Renal cortical epithelial cell (primary cell): ENCODE results near the gene DGUOK. TPM values are rescaled to one million over a fixed set of nuclear protein-coding genes. Genes with fewer than 3 reads are reported as not detected.
"Not testable (repeated sequence)": the region's sequence is repeated elsewhere in the genome, so short reads cannot be mapped to it uniquely, and the experiment has no call there.

Experiments used
- DNase-seq: peaks from one replicate; pipeline ENCODE4 v3.0.0-alpha.2; 2011; ENCODE audit warnings: low read depth
- total RNA-seq: library from RNA; depleted of rRNA; stranded (reverse); fragments of >200 nt; gene quantifications from 2 replicates; pipeline ENCODE4 v1.2.3, GENCODE V29; 2014

The DGUOK gene
- total RNA-seq: 26.9 and 71.4 TPM in 2 replicates

DNA sequence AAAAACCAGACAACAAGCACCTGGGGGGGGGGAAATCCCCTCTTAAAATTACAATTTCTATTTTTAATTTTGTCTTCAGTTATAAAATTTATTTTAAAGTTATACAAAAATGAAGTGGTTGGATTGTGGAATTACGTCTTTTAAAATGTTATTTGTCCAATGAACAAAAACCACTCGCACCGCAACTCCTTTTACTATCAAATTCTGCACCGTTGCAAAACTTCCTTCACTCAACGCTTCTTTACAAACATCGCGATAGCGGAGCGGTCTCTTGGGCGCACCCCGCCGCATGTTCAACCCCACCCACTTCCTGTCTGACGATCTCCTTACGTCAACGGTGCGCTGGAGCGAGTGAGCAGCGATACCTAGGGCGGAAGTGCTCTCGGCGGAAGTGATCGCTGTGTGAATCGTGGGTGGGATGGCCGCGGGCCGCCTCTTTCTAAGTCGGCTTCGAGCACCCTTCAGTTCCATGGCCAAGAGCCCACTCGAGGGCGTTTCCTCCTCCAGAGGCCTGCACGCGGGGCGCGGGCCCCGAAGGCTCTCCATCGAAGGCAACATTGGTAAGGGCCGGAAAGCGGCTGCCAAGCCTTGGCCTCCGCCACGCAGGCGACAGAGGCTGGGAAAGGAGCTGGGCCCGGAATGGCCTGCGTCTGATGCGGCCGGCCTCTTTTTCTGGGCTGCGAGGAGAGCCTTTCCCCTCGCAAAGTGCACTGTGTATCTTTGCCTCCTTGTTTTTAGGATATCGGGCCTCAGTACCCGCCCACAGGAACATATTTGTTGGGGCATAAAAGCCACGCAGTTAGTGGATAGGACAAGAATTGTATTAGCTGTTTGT, at the start of gene DGUOK:
DGUOK (plus strand) TSS at position 388 of the 835 bp plus-strand sequence; CDS start at position 419, 31 bp downstream.
- peak; percentile 98 for DNase-seq

DNA sequence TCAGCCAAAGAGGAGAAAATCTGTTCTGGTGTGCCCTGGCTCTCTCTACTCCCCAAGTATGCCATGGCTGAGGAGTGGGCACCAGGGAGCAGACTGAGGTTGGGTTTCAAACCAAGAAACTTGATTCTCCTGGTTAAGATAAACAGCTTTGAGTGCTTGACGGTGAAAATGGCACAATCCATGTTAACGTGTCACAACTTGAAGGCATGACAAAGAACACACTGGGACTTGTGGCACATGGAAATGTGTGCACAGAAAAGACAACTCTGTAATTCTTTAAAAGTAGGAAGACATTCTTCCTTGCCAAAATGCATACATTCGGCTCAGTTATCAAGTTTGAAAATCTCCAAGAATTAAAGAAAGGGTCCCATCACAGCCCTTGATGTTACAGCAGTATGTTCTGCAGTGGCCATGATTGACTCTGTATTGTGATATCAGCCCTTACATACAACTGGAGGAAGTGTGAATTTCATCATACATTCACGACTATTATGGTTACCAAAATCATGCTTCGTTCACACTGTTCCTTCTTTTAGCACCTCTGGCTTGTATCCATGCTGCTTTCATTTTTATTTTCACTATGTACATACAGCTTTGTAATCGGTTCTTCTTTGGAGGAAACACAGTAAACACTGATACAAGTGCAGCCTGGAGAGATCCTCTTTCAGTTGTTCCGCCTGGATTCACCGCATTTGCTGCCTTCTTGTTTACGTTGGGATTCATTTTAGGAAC, 49.4 kb upstream of the DGUOK start:
- DNase-seq: no peak

DNA sequence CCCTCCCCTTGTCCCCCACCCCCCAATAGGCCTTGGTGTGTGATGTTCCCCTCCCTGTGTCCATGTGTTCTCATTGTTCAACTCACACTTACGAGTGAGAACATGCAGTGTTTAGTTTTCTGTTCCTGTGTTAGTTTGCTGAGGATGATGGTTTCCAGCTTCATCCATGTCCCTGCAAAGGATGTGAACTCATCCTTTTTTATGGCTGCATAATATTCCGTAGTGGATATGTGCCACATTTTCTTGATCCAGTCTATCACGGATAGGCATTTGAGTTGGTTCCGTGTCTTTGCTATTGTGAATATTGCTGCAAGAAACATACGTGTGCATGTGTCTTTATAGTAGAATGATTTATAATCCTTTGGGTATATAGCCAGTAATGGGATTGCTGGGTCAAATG, 48.7 kb upstream of the DGUOK start:
- not testable (repeated sequence) for DNase-seq

DNA sequence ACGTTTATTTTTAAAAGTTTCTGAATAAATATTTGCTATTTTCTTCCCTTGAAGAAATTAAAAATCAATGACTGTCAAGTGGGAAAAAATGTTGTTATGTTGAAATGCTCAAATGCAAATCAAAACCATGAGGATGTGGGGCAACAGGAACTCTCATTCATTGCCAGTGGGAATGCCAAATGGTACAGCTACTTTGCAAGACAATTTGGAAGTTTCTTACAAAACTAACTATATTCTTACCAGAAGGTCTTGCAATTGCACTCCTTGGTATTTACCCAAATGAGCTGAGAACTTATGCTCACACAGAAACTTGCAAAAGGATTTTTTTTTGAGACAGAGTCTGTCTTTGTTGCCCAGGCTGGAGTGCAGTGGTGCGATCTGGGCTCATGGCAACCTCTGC, 41.3 kb upstream of the DGUOK start:
- no peak for DNase-seq

DNA sequence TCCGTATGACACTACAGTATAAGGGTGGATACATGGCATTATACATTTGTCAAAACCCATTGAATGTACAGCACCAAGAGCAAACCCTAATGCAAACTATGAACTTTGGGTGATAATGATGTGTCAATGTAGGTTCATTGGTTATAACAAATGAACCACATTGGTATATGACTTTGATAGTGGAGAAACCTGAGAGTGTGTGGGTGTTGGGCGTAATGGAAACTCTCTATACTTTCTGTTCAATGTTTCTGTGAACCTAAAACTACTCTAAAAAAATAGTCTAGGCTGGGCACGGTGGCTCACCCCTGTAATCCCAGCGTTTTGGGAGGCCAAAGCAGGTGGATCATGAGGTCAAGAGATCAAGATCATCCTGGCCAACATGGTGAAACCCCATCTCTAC, 40.3 kb upstream of the DGUOK start:
- DNase-seq: no peak

DNA sequence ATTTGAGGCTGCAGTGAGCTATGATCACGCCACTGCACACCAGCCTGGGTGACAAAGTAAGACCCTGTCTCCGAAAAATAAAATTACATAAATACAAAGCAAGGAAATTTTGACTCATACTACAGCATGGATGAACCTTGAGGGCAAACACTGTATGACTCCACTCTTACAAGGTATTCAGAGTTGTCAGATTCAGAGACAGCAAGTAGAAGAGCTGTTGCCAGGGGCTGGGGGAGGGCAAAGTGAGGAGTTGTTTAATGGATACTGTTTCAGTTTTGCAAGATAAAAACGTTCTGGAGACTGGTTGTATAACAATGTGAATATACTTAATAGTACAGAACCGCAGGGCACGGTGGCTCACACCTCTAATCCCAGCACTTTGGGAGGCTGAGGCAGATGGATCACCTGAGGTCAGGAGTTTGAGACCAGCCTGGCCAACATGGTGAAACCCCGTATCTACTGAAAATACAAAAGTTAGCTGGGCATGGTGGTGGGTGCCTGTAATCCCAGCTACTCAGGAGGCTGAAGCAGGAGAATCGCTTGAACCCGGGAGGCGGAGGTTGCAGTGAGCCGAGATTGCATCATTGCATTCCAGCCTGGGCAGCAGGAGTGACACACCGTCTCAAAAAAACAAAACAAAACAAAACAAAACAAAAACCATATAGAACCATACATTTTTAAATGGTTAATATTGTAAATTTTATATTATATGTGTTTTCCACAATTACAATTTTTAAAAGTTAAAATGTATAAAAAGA, 38.9 kb upstream of the DGUOK start:
- not testable (repeated sequence) for DNase-seq

DNA sequence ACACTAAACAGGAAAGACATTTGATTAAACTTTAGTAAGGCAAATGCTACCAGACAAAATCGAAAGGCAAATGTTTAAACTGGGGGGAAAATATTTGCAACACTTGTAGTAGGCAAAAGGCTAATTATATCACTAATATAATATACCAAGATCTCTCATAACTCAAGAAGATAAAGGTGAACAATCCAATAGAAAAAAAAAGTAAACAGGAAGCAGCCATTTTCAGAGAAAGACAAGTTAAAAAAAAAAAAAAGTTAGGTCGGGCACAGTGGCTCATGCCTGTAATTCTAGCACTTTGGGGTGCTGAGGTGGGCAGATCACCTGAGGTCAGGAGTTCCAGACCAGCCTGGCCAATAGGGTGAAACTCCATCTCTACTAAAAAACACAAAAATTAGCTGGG, 38.3 kb upstream of the DGUOK start:
- DNase-seq: no peak

DNA sequence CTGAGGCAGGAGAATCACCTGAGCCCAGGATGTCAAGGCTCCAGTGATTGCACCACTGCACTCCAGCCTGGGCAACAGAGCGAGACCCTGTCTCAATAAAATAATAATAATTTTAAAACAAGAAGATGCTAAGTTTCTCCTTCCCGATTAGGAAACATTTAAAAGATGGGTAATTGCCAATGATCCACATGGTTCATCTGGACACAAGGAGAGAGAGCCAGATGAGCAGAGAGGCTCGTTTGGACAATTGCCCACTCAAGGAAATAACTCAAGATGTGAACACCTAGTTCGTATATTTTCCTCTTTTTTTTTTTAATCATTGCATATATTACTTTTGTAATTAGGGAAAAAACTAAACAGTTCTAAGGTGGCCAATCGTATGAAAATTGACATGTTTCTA, 37.5 kb upstream of the DGUOK start:
- DNase-seq: no peak

DNA sequence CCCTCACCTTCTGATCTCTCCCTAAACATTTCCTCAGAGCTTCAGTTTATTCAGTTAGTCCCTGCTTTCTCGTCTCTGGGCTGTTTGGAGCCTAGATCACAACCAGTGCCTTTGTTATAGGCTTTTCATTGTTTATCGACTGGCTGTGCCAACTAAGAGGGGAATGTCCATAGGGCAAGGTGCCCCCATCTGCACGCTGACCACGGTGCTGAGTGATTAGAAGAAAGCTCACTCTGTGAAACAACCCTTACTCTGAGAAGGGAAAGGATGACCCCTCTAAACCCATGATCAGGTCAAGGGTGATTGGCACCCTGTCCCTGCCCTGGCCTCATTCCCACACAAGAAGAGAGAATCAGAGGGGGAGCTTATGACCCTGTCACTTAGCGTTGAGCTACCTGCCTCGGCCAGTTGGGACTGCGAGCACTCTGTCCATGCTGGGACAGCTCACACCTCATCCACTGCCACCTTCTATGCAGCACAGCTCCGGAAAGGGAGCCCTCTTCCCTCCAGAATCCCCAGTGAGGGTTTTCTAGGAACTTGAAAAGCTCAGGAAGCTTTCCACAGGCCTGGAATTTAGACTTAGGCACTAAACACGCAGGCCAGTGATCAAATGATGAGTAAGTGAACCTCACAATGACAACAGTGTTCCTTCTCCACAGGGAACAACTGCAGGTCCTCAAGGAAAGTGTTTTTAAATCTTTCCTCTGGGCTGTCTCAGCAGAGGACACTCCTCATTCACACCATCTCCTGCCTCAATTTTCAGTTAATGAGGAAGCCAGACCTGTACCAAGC, 36.2 kb upstream of the DGUOK start:
- no peak for DNase-seq

DNA sequence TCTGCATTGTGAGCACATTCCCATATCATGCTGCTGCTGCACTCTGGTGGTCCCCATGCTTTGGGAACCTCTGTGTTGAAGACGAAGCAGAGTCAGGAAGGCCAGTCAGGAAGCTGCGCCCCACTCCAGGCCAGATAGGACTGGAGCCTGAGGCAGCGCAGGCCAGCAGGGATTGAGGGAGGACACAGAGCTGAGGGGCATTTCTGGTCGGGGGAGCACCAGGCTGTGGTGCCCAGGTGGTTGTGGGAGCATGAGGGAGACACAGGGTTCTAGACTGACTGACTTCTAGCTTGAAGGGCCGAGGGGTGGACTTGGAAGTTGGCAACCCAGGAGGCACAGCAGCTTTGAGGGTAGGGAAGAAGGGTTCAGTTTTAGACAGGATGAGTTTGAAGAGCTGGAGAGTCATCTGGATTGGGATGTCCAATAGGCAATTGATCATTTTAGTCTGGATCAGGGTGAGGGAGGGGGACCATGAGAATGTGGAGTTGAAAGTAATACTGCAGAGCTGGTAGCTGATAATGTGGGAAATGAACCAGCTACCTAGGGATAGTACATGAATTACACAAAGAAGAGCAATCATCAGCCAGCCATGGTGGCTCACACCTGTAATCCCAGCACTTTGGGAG, 35.3 kb upstream of the DGUOK start:
- no peak for DNase-seq

DNA sequence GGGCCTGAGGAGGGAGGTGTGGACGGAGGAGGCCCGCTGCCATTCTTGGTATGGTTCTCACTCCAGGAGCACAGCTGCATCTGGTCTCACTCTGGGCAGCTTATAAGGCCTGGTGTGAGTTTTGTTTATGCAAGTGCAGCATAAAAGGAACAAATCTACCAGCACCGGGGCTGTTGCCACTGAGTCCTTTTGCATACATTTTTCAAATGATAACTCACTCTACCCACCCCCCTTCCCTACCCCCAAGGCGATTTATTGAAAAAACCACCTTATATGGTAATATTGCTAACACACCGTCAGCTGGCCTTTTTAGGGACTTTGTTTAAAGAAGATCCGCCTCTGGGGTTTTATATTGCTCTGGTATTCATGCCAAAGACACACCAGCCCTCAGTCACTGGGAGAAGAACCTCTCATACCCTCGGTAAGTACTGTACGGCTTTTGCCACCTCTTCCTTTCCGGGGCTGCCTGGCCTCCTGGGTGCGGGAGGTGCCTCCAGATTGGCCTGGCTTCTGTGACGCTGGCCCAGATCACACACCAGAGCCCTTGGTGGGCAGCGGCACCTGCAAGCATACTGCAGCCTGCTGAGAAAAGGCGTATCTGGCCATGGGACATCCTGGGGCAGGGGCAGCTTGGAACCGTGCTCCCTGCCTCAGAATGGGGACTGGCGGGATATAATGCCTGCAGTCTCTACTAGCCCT, 33.9 kb upstream of the DGUOK start, which contains the start of gene ACTG2:
ACTG2 (plus strand) TSS at position 378 of the 699 bp plus-strand sequence. CDS start 8,304 bp downstream, outside the sequence.
- no peak for DNase-seq

DNA sequence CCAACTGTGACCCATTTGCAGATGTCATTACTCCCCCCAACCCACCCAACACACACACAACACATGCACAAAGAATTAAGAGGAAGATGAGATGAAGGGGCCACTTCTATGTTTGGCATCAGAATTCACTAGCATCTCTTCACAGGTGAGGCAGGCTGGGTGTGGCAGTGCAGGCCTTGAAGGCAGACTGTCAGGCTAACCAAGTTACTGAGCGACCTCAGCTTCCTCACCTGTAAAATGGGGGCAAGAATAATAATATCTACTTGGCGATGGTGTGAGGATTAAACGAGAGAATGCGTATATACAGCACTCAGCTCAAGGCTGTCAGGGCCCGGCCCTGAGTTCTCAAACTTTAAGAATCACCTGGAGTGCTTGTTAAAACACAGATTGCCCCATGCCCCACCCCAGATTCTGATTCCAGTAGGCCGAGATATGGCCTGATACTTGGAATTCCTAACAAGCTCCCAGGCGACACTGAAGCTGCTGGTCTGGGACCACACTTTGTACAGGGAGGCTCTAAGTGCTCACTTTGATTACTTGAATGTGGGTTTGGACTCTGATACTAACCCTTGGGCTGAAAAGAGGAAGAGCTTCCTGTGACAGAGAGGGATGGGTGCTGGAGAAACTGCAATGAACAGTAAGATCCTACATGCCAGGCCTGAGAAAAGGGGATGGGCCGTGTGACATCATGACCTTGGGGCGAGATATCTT, 32.8 kb upstream of the DGUOK start:
- no peak for DNase-seq

DNA sequence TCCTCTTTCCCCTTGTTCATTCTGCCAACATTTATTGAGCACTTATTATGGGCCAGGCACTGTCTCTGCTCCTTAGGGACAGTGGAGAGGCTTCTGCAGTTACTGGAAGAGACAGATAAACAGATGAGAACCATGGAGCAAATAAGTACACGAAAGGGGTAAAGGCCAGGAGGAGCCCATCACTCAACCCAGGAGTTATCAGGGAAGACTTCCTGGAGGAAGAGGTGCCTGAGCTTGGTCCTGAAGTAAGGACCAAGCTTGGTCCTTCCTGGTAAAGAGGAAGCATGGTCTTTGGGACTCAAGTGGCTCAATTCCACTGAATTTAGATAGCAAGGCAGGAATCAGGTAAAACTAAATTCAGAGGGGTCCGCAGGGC, 32.2 kb upstream of the DGUOK start:
- no peak for DNase-seq

DNA sequence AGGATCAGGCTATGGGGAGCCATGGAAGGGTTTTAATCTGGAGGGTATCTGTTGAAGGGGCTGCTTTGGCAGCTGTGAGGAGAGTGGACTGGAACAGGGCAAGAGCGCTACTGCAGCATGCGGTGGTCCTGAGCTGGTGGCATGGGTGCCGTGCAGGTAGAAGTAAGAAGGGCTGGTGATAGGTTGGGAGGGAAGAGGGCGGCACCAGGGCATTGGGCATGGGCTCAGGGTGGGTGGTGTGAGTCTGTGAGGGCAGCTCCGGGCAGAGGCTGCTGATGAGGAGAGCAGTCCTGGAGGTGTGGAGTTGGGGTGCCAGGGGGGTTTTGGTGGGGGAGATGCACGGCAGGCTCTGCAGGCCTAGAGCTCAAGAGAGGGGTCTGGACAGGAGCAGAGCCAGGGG, 31.8 kb upstream of the DGUOK start:
- DNase-seq: no peak

DNA sequence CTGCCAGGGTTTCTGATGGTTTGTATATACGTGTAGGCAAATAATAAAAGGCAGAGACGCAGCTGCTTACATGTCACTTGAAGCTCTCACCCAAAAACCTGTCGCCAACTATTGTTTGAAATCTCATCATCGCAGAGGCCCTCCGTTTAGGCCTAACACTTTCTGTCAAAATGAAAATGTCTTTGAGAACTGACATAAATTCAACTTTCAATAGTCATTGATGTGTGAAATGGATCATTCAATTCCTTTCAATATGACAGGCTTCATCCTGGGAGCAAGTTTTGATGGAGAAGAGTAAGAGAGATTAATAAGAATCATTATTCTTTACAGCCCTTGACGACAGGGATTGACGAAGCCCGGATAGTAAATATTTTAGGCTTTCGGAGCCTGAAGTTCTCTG, 31.2 kb upstream of the DGUOK start:
- DNase-seq: no peak

DNA sequence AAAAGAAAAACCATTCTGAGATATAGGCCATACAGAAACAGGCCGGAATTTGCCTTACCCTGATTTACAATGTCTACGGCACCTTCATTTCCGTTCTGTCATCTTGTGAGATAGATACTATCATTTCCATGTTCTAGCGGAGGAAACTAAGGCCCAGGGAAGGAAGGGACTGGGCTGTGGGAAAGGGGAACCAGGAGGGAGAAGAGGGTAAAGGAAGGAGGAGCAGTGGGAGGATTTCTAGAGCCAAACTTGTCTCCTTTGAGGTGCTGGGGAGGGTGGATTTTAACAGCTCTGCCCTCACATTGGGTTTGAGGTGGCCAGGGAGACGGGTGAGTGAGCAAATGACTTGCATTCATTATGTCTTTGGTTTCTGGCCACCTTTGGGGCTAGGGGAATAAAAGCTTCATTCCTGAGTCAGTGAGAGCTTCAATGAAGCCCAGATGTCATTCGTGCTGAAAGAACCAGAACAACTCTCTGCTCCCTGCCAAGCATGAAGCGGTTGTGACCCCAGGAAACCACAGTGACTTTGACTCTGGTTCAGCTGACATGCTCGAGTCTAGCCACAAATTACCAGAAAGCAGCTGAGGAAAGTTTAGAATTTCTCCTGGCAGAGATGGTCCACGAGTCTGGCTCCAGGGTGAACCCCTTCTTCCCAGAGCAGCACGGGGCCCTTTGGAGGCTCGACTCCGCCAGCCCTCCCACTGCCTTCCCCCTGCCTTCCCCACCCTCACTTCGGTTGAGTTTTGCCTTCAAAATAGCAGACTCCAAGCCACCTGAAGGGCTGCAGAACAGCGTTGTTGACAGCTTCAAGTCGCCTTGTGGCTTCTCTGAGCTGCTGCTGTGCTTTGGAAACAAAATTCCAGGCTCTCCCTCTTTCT, 30.1 kb upstream of the DGUOK start:
- peak; percentile 92 for DNase-seq

DNA sequence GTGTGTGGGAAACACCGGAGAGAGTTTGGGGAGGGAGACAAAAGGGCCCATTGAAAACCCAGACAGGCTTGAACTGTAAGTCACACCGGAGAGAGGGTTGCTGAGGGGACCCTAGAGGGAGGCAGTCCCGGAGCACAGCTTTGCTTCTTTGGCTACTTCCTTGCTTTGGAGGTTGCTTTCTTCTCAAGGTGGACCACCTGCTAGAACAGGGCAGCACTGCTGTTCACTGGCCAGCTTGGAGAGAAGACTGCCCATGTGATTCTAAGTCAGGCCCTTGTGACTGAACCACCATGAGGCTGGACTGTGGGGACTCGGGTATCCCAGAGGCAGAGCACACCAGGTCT, 29.5 kb upstream of the DGUOK start:
- DNase-seq: no peak

DNA sequence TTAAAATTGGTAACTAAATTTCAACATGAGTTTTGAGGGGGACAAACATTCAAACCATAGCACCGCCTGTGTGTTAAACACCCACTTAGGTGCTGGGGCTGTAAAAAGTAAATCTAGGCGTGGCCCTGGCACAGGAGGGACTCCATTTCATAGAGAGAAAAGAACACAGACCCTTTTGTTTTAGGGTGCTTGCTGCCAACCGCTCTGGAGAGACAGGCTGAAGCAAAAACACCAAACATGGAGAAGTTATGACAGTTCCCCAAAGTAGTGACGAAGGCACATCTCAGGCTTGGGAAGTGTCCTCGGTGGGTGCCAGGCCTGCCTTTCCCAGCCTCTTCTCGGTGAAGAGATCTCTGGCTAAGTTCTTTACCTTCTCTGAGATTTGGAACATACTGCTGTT, 28.7 kb upstream of the DGUOK start:
- no peak for DNase-seq

DNA sequence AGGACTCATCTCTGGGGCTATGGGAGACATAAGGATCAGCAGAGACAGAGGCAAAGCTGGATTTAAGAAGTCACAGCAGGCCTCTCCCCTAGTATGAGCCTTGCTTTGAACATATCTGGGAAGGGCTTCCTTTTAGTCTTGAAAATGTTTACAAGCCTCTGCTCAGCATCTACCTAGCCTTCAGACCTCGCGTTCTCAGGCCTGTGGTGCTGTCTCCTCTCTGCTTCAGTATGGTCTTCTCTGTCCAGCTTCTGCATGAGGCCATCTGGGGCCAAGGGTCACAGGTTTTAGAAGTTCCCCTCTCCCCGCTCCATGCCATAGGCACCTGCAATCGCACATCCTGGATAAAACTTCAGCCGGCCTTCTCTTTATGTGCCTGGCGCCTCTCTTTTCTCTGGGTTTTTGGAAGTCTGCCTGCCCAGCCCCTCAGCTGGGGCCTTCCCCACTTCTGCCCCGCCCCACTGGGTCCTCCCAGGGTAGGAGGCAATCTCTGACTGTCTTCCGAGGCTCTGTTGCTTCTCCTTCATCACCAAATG, 26.8 kb upstream of the DGUOK start:
- DNase-seq: no peak
